HepG2 (cell line): ENCODE measurements around the gene KLHL21. TPM values are rescaled to one million over a fixed set of nuclear protein-coding genes. Genes with fewer than 3 reads are reported as not detected.

Source experiments
- ATAC-seq: fragments of 200-7000 bp; cut with Tn5 transposase; 3 replicates; pipeline ENCODE4 v1.9.1; 2020; ENCODE audit warnings: mild to moderate bottlenecking, moderate library complexity
- BruUV-seq: library from RNA; stranded (reverse); fragments of 400-500 nt; replicated peaks from 2 replicates; lab custom pipeline; 2021; lab: Mats Ljungman, UMichigan
- CTCF ChIA-PET: fragments of 300-600 bp; formaldehyde crosslinking; extraction: SDS; loops from one replicate; lab custom pipeline; 2021; ENCODE audit warnings: low total read pairs, inconsistent platforms, low intra/inter-chr PET ratio; lab: Yijun Ruan, JAX
- POLR2A ChIA-PET: fragments of 350-600 bp; sonication (Branson Sonifier 250); formaldehyde crosslinking; loops from one replicate; lab custom pipeline; 2020; ENCODE audit warnings: antibody characterized with exemption, inconsistent platforms; lab: Yijun Ruan, JAX
- DNase-seq: peaks from one replicate; pipeline ENCODE4 v3.0.0-alpha.2; 2015; ENCODE audit warnings: low spot score
- FAIRE-seq: peaks from 3 replicates; lab custom pipeline; 2011; peaks lifted over from hg19 to GRCh38; lab: Jason Lieb, UNC
- H2AFZ ChIP-seq: one replicate; pipeline ENCODE4 v1.6.1; 2011; ENCODE audit warnings: low read length, inconsistent platforms
- H3K27ac ChIP-seq: fragments of 300-600 bp; 3 replicates; pipeline ENCODE4 v1.8.0; 2011; ENCODE audit warnings: mixed run types, mild to moderate bottlenecking, mixed read lengths, low read length, inconsistent platforms; ENCODE audit not compliant: insufficient read depth; ENCODE audit errors: extremely low read length
- H3K27me3 ChIP-seq, 2 experiments: fragments of 200-600 bp in 1 of 2; 2 replicates in 1 of 2; 3 replicates in 1 of 2; pipeline versions ENCODE4 v1.6.0 to v1.8.0; 2011; ENCODE audit warnings: low read length in 2 of 2, mild to moderate bottlenecking in 2 of 2, moderate library complexity in 2 of 2, inconsistent platforms in 1 of 2; ENCODE audit not compliant: insufficient read depth in 2 of 2, control insufficient read depth in 1 of 2
- H3K36me3 ChIP-seq, 2 experiments: fragments of 200-600 bp in 1 of 2; replicated peaks in 1 of 2; 2 replicates in 1 of 2; 3 replicates in 1 of 2; pipeline versions ENCODE4 v1.5.1 to v1.8.0; 2011; ENCODE audit warnings: low read length in 2 of 2, inconsistent platforms in 1 of 2; ENCODE audit not compliant: insufficient read depth in 2 of 2, control insufficient read depth in 1 of 2
- H3K4me1 ChIP-seq: 2 replicates; pipeline ENCODE4 v1.5.1; 2012; ENCODE audit warnings: low read length, inconsistent platforms; ENCODE audit not compliant: insufficient read depth
- H3K4me2 ChIP-seq: 2 replicates; pipeline ENCODE4 v1.6.0; 2011; ENCODE audit warnings: low read depth, low read length, inconsistent platforms
- H3K4me3 ChIP-seq, 3 experiments: fragments of 200-600 bp in 1 of 3; sonication (generic), shearing (Covaris generic) in 1 of 3; replicated peaks in 1 of 3; 2 replicates each; pipeline ENCODE4 v1.5.1; 2011 to 2016; ENCODE audit warnings: low read length in 3 of 3, inconsistent platforms in 2 of 3, low read depth in 2 of 3, mild to moderate bottlenecking in 2 of 3, control low read depth in 1 of 3, mixed read lengths in 1 of 3; ENCODE audit not compliant: insufficient read depth in 1 of 3
- H3K79me2 ChIP-seq: one replicate; pipeline ENCODE4 v1.6.1; 2011; ENCODE audit warnings: low read length, inconsistent platforms; ENCODE audit not compliant: insufficient read depth
- H3K9ac ChIP-seq: 2 replicates; pipeline ENCODE4 v1.6.0; 2011; ENCODE audit warnings: mild to moderate bottlenecking, low read depth, low read length, inconsistent platforms; ENCODE audit not compliant: insufficient read depth
- H3K9me3 ChIP-seq: 2 replicates; pipeline ENCODE4 v1.5.1; 2012; ENCODE audit warnings: mild to moderate bottlenecking, low read length
- H4K20me1 ChIP-seq: 2 replicates; pipeline ENCODE4 v1.6.0; 2011; ENCODE audit warnings: inconsistent platforms, mild to moderate bottlenecking, low read length, moderate library complexity; ENCODE audit not compliant: insufficient read depth
- GTF2F1 ChIP-seq: fragments of 150-350 bp; IDR thresholded peaks from 2 replicates; pipeline ENCODE4 v1.6.1; 2014; ENCODE audit warnings: low read length
- MTA3 ChIP-seq: sonication (generic); formaldehyde crosslinking; IDR thresholded peaks from 2 replicates; pipeline ENCODE4 v1.4.0; 2020; ENCODE audit warnings: missing genetic modification reagents
- NR3C1 ChIP-seq: sonication (generic); formaldehyde crosslinking; IDR thresholded peaks from 2 replicates; pipeline ENCODE4 v1.4.0; 2020; ENCODE audit warnings: missing genetic modification reagents
- SETDB1 ChIP-seq: sonication (generic); formaldehyde crosslinking; IDR thresholded peaks from 2 replicates; pipeline ENCODE4 v1.5.1; 2020; ENCODE audit warnings: missing genetic modification reagents, mild to moderate bottlenecking, borderline replicate concordance
- SMAD9 ChIP-seq: sonication (generic); formaldehyde crosslinking; IDR thresholded peaks from 2 replicates; pipeline ENCODE4 v1.5.1; 2020; ENCODE audit warnings: mild to moderate bottlenecking, missing genetic modification reagents
- SRF ChIP-seq: IDR thresholded peaks from 2 replicates; pipeline ENCODE4 v1.6.1; 2011; ENCODE audit warnings: mild to moderate bottlenecking, low read depth, low read length, moderate library complexity
- ZNF3 ChIP-seq: IDR thresholded peaks from 2 replicates; pipeline ENCODE4 v1.7.0; 2017; ENCODE audit warnings: inconsistent platforms
- ZNF556 ChIP-seq: sonication (generic); formaldehyde crosslinking; IDR thresholded peaks from 2 replicates; pipeline ENCODE4 v1.4.0; 2020; ENCODE audit warnings: mild to moderate bottlenecking, missing genetic modification reagents, borderline replicate concordance
- ZNF841 ChIP-seq: sonication (generic); formaldehyde crosslinking; IDR thresholded peaks from 2 replicates; pipeline ENCODE4 v1.8.1; 2023; ENCODE audit warnings: missing genetic modification reagents, borderline replicate concordance
- WGBS: methylation state at CpG from one replicate; pipeline ENCODE4 v1.1.6; 2017; ENCODE audit warnings: low lambda C conversion rate; 5-methylcytosine and 5-hydroxymethylcytosine counted together
- in situ Hi-C: cut with HindIII; loops from 2 replicates; pipeline ENCODE4 v1.10.0; 2017; ENCODE audit warnings: low pct_unique_long_range_greater_than_20kb; ENCODE audit not compliant: extremely low pct_ligation_motif_present
- intact Hi-C: fragments of 100-400 bp; cut with micrococcal nuclease; formaldehyde crosslinking; loops from one replicate; pipeline ENCODE4 v1.10.0; 2022; ENCODE audit not compliant: unreplicated experiment
- polyA plus RNA-seq, 8 experiments: library from polyadenylated mRNA; depleted of rRNA in 3 of 8; stranded (reverse) in 7 of 8; unstranded in 1 of 8; fragments of >200 nt; fragmentation: Illumina TruSeq in 4 of 8; extraction: Trizol in 4 of 8; gene quantifications; 2 replicates each; pipeline versions ENCODE4 v1.2.1 to v1.2.3, GENCODE V29; 2011 to 2016; ENCODE audit warnings: low read depth in 4 of 8, missing spikeins in 1 of 8, mixed read lengths in 1 of 8; ENCODE audit not compliant: insufficient read depth in 1 of 8
- total RNA-seq, 5 experiments: library from RNA; depleted of rRNA; stranded (reverse); fragments of >200 nt; fragmentation: Illumina TruSeq; extraction: Trizol; gene quantifications; 2 replicates each; pipeline ENCODE4 v1.2.3, GENCODE V29; 2016; ENCODE audit warnings: low read depth in 1 of 5
- TF ChIP-seq, protein P1 (sequence below): sonication (generic); formaldehyde crosslinking; IDR thresholded peaks from 2 replicates; pipeline ENCODE4 v1.5.0; 2020; ENCODE audit warnings: missing genetic modification reagents
- TF ChIP-seq, protein P2 (sequence below): sonication (generic); formaldehyde crosslinking; IDR thresholded peaks from 2 replicates; pipeline ENCODE4 v1.4.0; 2020; ENCODE audit warnings: missing genetic modification reagents
- TF ChIP-seq, protein P3 (sequence below), 2 experiments: fragments of 450-650 bp in 1 of 2; sonication (generic) in 1 of 2; formaldehyde crosslinking in 1 of 2; IDR thresholded peaks; 2 replicates each; pipeline versions ENCODE4 v1.6.1 to v1.8.0; 2016 to 2022; ENCODE audit warnings: antibody characterized with exemption in 1 of 2, mild to moderate bottlenecking in 1 of 2, missing genetic modification reagents in 1 of 2

Gene KLHL21
- total and polyA plus RNA-seq, 2 of the 13 experiments (the other 11 are each of a cell fraction or from before 2014, with no cell fraction given): 14.8 to 25.0 TPM

DNA sequence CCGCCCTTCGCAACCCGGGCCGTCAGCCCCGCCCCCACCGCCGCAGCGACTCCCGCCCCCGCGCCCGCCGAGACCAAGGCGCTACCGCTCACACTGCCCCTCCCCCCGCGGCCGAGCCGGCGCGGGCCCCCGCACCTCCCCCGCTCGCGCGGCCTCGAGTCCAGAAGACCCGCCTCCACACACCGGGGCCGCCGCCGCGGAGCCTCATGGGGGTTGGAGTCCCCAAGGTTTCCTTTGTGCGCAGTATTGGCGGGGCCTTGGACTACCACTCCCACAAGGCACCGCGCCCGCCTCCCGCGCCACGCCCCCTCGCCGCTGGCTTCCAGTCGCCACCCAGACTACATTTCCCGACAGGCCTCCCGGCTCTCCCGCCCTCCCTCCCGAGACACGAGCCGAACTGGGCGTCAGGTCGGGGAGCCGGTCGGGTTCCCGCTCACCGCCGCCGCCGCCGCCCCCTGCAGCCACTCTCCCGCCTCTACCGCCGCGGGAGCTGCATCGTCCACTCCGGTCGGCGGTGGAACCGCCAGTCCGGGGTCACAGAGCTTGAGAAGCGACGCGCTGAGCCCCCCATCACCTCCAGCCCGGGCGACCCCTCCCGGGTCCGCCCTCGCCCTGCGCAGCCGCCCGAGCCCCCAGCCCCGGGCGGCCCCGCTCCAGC lies 10.8 kb upstream of the KLHL21 start, which contains the start of gene PHF13:
Gene PHF13 (plus strand): TSS at position 371 of the 658 bp plus-strand sequence. CDS start 336 bp downstream, outside the sequence.
- H3K9me3 ChIP-seq: no peaks in the 10 kb centered on the region
- H3K4me1 ChIP-seq: peaks cover 46% of the 10 kb centered on the region
- FAIRE-seq (peak; percentile 36), DNase-seq (peak; percentile 97), ATAC-seq (peak; percentile 92)
- WGBS: 0% methylated on average over 7 of the region's 84 CpGs
- H3K36me3 ChIP-seq: peaks cover 0 to 19% of the 10 kb centered on the region in 2 experiments; a peak in 2 of 5 replicates
- ChIA-PET CTCF (no interaction called here), POLR2A (interaction anchor here (5.6 kb wide), 1 partner anchor 12 kb away, joined by 60 read pairs; the partner anchor contains the start of gene KLHL21)
- H2AFZ ChIP-seq: no peak within 1 kb of the TSS
- H3K4me3 ChIP-seq: peak within 1 kb of the TSS; percentile 84 to 97 (median 92)
- H3K4me2 ChIP-seq: peak within 1 kb of the TSS; percentile 87
- H3K27me3 ChIP-seq: no peaks in the 10 kb centered on the region; a peak in 1 of 5 replicates
- H3K9ac ChIP-seq: peak within 1 kb of the TSS; percentile 80
- peaks cover 27% of the 10 kb centered on the region for H3K79me2 ChIP-seq
- no TSS peak for BruUV-seq
- H4K20me1 ChIP-seq: no peaks in the 10 kb centered on the region; the same call in 1 of the 2 replicates
- in situ Hi-C loops (no loop called here), intact Hi-C loops (loop anchor here (1.0 kb wide), 1 partner anchor 9 kb away; no protein-coding TSS in a partner anchor)
- H3K27ac ChIP-seq: peak within 1 kb of the TSS; percentile 87
- TF ChIP-seq GTF2F1 (no peak), NR3C1 (CRISPR knock-in tag) (no peak), ZNF556 (CRISPR knock-in tag) (no peak), SMAD9 (CRISPR knock-in tag) (no peak), SETDB1 (CRISPR knock-in tag) (no peak), ZNF841 (CRISPR knock-in tag) (no peak), ZNF3 (no peak), SRF (no peak), MTA3 (no peak)
- TF ChIP-seq, protein P1, sequence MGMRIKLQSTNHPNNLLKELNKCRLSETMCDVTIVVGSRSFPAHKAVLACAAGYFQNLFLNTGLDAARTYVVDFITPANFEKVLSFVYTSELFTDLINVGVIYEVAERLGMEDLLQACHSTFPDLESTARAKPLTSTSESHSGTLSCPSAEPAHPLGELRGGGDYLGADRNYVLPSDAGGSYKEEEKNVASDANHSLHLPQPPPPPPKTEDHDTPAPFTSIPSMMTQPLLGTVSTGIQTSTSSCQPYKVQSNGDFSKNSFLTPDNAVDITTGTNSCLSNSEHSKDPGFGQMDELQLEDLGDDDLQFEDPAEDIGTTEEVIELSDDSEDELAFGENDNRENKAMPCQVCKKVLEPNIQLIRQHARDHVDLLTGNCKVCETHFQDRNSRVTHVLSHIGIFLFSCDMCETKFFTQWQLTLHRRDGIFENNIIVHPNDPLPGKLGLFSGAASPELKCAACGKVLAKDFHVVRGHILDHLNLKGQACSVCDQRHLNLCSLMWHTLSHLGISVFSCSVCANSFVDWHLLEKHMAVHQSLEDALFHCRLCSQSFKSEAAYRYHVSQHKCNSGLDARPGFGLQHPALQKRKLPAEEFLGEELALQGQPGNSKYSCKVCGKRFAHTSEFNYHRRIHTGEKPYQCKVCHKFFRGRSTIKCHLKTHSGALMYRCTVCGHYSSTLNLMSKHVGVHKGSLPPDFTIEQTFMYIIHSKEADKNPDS (CRISPR knock-in tag): no peak
- TF ChIP-seq, protein P2, sequence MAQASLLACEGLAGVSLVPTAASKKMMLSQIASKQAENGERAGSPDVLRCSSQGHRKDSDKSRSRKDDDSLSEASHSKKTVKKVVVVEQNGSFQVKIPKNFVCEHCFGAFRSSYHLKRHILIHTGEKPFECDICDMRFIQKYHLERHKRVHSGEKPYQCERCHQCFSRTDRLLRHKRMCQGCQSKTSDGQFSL (CRISPR knock-in tag): 0 out of 2 replicates have a peak, but pooled peaks have one; percentile 11
- TF ChIP-seq, protein P3, sequence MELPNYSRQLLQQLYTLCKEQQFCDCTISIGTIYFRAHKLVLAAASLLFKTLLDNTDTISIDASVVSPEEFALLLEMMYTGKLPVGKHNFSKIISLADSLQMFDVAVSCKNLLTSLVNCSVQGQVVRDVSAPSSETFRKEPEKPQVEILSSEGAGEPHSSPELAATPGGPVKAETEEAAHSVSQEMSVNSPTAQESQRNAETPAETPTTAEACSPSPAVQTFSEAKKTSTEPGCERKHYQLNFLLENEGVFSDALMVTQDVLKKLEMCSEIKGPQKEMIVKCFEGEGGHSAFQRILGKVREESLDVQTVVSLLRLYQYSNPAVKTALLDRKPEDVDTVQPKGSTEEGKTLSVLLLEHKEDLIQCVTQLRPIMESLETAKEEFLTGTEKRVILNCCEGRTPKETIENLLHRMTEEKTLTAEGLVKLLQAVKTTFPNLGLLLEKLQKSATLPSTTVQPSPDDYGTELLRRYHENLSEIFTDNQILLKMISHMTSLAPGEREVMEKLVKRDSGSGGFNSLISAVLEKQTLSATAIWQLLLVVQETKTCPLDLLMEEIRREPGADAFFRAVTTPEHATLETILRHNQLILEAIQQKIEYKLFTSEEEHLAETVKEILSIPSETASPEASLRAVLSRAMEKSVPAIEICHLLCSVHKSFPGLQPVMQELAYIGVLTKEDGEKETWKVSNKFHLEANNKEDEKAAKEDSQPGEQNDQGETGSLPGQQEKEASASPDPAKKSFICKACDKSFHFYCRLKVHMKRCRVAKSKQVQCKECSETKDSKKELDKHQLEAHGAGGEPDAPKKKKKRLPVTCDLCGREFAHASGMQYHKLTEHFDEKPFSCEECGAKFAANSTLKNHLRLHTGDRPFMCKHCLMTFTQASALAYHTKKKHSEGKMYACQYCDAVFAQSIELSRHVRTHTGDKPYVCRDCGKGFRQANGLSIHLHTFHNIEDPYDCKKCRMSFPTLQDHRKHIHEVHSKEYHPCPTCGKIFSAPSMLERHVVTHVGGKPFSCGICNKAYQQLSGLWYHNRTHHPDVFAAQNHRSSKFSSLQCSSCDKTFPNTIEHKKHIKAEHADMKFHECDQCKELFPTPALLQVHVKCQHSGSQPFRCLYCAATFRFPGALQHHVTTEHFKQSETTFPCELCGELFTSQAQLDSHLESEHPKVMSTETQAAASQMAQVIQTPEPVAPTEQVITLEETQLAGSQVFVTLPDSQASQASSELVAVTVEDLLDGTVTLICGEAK (IDR thresholded peaks at IDR 0.05): no peak
- TF ChIP-seq, protein P3 (CRISPR knock-in tag; IDR thresholded peaks at IDR 0.05): no peak; the same call in 1 of the 2 replicates
